HG02884 (cell line): ENCODE data around the gene MARCHF3.
"Not testable (repeated sequence)": the region's sequence is repeated elsewhere in the genome, so short reads cannot be mapped to it uniquely, and the experiment has no call there.

Experiments used
- ATAC-seq: cut with Tn5 transposase; IDR thresholded peaks from one replicate; pipeline ENCODE4 v1.9.1; 2021; ENCODE audit warnings: mild to moderate bottlenecking, moderate library complexity; ENCODE audit not compliant: unreplicated experiment

The MARCHF3 gene

DNA sequence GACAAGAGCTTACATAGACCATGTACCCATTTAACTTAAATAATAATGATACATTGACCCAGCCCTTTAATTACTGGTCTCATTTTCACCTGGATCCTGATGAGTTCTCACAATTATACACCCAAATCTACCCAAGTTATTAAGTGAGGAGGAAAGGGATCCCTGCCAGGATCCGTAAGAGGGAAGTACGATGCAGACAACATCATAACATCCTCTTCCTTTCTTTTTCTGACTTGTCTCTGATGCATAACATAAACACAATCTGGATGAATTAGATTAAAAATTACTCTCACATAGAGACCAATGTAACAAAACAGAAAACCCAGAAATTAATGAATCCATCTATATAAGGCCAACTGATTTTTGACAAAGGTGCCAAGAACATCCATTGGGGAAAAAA is 17.0 kb downstream of the MARCHF3 start:
- no peak for ATAC-seq

DNA sequence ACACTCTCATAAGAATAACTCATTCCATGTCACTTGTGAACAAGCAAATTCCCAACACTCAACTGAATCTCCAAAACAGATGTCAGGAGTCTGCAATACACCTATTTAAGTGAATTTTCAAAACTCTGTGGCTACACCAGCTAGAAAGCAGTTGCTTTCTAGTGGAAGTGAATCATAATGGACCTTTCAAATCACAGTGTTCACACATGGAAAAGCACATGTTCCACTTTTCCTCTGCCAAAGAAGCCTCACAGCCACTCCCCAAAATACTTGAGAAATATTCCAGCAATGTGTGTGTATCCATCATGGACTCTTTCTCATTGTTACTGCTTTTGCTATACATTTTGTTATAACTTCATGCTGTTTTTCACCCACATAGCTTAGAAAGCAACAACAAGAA is 17.4 kb downstream of the MARCHF3 start:
- no peak for ATAC-seq

DNA sequence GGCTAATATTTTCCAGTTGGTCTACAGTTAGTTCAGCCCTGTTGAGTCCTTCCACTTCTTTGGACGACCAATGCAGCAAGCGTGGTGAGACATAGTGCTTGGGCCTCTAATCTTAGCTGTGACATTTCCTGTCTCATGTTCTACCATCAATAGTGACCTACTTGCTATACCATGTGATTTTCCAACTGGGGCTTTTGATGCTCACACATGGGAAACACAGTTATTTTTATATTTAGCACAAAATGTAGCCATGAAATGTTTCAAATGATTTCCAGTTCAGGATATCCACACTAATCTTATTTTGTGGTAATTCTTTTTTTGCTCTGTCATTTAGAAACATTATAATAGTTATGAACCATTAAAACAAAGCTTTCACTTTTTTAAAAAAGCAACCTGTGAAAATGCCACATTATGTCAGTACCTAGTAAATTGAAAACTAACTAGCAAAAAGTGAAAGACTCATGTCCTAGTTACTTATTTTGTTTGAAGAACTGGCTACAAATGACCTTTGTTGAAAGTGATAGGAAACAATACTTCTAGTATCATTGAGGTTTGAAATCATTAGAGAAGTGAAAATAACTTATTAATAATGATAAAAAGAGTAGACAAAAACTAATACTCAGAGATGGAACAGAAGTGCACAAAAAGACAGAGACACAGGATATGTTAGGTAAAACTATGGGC is 18.3 kb downstream of the MARCHF3 start:
- peak; percentile 65 for ATAC-seq

DNA sequence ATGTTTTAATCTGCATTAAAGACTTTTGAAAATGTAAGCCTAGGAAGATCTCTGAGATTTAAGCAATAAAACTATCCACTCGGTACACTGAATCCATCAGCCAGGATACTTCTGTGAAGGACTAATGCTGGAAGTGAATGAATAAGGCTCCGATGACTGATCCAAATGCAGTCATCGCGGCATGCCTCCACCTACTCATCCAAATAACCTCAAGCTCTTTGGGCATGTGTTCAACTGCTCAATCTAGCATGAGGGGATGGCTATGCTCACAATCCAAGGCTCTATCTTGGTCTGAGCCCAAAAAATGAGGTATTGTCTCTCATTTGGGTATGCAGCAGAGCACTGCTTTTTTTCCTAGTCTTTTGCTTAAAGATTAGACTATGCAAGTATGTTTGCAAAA is 19.2 kb downstream of the MARCHF3 start:
- ATAC-seq: no peak

DNA sequence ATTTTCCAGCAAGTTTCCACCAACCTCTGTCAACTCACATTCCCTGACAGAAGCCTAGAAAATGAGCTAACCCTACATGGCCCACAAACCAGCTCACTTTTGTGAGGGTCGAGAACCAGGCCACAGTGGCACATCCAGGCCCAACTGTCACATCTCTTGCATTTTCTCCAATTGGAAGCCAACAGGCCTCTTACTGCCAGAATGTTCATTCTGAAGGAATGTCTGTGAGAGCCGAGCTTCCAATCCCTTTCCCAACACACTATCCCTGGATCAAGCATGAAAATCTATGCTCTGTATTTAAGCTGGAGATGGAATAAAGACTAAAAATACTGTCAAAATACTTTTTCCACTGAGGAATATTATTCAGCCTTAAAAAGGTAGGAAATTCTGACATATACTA is 20.0 kb downstream of the MARCHF3 start:
- ATAC-seq: no peak

GRCh38 chr5:127009784-127010183 is 20.6 kb downstream of the MARCHF3 start:
- no peak for ATAC-seq

DNA sequence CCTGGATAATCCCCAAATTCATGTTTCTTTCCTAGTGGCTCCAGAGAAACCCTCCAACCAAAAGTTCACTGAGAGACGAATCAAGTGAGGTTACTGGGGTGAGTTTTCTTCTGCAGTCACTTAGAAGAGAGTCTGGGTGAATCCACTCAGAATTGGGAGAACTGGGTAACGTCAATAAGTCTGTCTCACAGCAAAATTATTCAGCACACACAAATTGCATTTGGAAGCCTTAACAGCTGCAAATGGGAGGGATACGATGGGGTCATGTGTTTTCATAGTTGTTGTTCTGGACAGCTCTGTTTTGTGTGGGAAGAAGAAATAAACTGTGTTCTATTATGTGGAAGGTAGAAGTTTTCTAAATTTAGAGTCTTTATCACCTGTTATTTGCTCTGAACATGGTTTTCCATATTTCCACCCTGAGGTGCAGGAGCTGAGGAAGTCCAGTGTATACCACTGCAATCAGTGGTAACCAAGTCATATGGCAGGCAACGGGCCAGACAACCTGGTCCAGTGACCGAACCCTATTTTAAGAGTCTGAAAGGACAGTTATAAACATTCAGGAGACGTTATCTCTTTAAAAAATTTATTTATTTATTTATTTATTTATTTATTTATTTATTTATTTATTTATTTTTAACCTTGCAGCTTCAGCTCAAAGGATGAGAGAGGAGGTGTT is 21.9 kb downstream of the MARCHF3 start:
- no peak for ATAC-seq

DNA sequence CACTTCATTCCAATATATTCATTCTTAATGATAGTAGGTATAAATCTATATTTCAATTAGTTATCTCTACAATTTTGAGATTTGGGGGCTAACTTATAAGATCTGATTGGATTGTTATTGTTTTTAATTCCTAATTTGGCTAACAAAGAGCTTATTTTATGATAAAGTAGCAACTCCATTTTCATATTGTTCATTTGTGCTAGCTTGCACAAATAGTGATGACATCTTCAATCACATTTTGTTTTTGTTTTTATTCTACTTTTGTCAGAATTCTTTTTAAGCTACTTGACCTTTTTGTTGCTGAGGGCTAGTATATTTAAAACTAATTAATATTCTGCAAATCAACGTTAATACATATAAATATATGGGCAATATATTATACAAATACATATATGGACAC is 22.8 kb downstream of the MARCHF3 start:
- no peak for ATAC-seq

DNA sequence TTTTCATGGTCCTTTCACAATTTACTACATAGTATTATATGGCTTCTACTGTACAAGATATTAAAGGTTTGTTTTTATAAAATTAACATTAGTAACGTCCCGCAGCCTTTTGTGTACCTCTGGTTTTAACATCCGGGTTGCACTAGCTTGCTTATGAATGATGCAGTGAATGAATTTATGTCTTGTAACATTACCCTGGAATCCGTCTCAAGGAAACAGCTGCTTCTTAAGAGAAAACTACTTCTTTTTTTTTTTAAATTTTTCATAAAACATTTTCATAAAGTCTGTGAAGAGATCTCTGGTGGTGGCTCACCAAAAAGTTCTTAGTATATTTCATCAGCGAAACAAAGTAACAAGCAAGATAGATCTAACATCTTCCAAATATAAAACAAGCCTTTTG is 23.6 kb downstream of the MARCHF3 start:
- ATAC-seq: no peak

DNA sequence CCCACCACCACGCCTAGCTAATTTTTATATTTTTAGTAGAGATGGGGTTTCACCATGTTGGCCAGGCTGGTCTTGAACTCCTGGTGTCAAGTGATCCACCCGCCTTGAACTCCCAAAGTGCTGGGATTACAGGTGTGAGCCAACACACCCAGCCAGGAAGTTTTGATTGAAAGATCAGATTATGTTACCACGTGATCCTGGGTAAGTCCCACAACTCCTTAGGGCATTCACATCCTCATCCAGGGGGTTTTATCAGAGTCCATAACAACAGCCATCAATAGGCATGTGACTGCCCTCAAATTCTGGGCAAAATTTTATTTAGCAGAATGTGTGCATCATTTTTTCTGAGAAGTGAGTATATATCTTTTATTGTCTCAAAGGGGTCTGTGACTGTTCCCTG is 25.1 kb downstream of the MARCHF3 start:
- ATAC-seq: not testable (repeated sequence)

DNA sequence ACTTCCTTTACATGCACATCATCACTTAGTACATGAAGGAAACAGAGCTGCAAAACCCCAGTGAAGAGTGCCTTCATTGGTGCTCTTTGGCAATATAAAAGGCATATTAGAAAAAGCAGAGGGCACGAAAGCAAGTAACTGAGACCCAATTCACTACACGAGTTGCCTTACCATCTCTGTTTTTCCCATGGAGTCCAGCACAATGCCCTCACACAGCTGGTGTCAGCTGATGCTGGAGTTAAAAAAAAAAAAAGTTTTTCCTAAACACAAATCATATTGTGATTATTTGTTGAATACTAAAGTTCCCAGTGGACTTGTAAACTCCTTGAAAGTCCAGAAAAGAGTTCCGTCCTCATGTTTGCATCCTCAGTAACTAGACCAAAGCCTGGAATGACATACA is 25.6 kb downstream of the MARCHF3 start:
- ATAC-seq: no peak

DNA sequence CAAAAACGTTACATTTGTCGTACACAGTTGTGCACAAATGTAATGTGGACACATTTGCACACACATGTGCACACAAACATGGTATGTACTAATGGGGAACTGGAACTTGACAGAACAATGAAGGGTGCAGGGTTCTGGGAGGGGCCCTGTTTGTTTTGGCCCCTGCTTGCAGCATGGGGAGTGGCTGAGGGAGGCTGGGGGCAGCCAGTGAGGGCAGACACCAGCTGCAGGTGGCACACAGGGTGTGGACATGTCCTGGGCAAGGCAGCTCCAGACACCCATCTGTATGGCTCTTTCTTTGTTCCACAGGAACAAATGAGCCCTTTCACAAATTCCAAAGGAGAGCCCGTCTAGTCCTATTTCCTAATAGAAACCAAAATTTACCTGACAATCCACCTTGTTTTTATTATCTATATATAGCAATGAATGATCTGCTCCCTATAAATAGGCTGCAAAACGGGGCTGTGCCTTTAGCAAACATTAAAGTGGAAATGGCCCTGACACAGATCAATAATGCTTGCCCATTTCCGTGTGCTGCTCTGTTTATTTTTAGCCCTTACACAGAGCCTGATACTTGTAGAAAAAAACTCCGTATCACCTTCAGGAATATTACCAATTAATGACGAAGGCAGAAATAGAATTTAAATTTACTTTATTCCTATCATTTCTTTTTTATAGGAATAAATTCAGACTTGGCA is 26.4 kb downstream of the MARCHF3 start:
- no peak for ATAC-seq

GRCh38 chr5:127002390-127002789 is 28.0 kb downstream of the MARCHF3 start:
- no peak for ATAC-seq

DNA sequence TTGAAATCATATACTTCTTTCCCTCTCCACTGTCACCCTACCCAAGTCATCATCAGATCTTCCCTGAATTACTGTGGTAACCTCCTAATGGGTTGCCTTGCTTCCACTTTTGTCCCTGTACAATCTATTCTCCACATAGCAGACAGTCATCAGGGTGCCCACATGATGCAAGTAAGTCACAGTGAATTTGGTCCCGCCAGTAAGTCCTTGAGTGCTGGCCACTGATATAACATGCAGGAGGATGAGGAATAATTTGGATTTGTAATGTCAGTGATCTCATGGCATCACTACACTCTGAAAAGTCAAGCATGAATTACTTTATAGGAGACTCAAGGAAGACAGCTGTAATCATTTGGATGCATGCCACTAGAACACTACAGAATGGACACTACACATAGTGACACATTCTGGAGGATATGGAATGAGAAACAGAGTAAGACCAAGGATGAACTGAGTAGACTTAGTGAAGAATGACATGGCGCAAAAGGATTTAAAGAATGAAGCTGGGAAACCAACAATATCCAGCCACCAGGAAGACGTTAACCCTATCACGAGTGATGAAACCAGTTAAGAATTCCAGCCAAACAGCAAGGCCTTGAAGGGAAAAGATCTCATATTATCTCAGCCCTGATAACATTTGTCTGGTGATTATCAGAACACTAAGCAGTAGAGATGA is 28.6 kb downstream of the MARCHF3 start:
- ATAC-seq: no peak

GRCh38 chr5:126998895-126999570 is 31.3 kb downstream of the MARCHF3 start:
- no peak for ATAC-seq

- peak; percentile 78 for ATAC-seq
Observed at GRCh38 chr5:126998201-126998631, 32.1 kb downstream of the MARCHF3 start.

- ATAC-seq: no peak
Observed at GRCh38 chr5:126995689-126996088, 34.7 kb downstream of the MARCHF3 start.

GRCh38 chr5:126995039-126995438 is 35.3 kb downstream of the MARCHF3 start:
- ATAC-seq: no peak

GRCh38 chr5:126994485-126994884 is 35.9 kb downstream of the MARCHF3 start:
- ATAC-seq: no peak

DNA sequence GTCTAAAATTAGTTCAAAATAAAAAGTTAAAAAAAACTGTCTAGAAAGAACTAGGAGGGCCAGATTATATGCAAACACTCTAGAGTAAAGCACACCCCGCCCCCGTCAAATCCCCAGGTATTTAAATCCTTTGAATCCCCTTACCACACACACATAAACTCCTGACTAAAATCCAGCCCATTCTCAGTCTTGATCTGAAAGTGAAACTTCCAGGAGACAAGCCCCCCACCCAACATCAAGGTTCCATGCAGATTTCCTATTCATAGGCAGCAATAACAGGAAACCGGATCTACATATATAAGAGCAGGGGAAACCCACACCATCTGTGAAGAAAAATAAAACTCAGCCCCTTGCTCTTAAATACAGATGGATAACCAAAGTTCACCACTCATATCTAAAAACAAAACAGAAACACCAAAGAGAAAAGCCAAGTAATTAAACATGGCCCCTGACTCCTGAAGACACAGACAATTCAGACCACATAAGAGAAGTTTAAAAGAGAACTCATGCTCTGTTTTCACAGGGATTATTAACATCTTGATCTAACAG is 42.3 kb downstream of the MARCHF3 start:
- peak; percentile 95 for ATAC-seq
